A549 (cell line): Measurements from ENCODE around the gene ARX. TPM values are rescaled to one million over a fixed set of nuclear protein-coding genes. Genes with fewer than 3 reads are reported as not detected.

Experiments
- ATAC-seq, 2 experiments: fragments of 200-7000 bp in 1 of 2; fragments of >200 bp in 1 of 2; cut with Nextera tagmentation in 1 of 2; cut with Tn5 transposase in 1 of 2; 3 replicates each; pipeline versions ENCODE4 v1.8.0 to v1.9.1; 2018 to 2020; ENCODE audit warnings: mild to moderate bottlenecking in 1 of 2, moderate library complexity in 1 of 2
- CTCF ChIA-PET: fragments of 300-600 bp; sonication (Branson Sonifier 250); formaldehyde crosslinking; extraction: SDS; loops from one replicate; lab custom pipeline; 2021; ENCODE audit warnings: antibody characterized with exemption, inconsistent platforms; lab: Yijun Ruan, JAX
- POLR2A ChIA-PET: fragments of 350-600 bp; formaldehyde crosslinking; extraction: SDS; loops from one replicate; lab custom pipeline; 2021; ENCODE audit warnings: antibody characterized with exemption, inconsistent platforms; lab: Yijun Ruan, JAX
- DNase-seq, 2 experiments: peaks; one replicate each; pipeline versions ENCODE4 v3.0.0 to v3.0.0-alpha.2; 2011 to 2016; ENCODE audit warnings: low read depth in 1 of 2, low spot score in 1 of 2
- FAIRE-seq: peaks from 2 replicates; lab custom pipeline; 2011; peaks lifted over from hg19 to GRCh38; lab: Jason Lieb, UNC
- H3K27ac ChIP-seq, 2 experiments: fragments of >200 bp; sonication (Bioruptor Twin); formaldehyde crosslinking; 3 replicates each; pipeline ENCODE4 v1.5.1; 2016 to 2017
- H3K4me1 ChIP-seq: fragments of >200 bp; sonication (Bioruptor Twin); formaldehyde crosslinking; 3 replicates; pipeline ENCODE4 v1.6.1; 2016
- H3K4me2 ChIP-seq: fragments of >200 bp; sonication (Bioruptor Twin); formaldehyde crosslinking; 3 replicates; pipeline ENCODE4 v1.6.1; 2016
- H3K4me3 ChIP-seq: fragments of >200 bp; sonication (Bioruptor Twin); formaldehyde crosslinking; 3 replicates; pipeline ENCODE4 v1.5.1; 2016
- H3K9me3 ChIP-seq: fragments of >200 bp; sonication (Bioruptor Twin); formaldehyde crosslinking; 3 replicates; pipeline ENCODE4 v1.6.1; 2016
- ATOH8 ChIP-seq: fragments of 250-450 bp; sonication (Bioruptor Pico); IDR thresholded peaks from 2 replicates; pipeline ENCODE4 v1.5.0; 2020; ENCODE audit warnings: low read depth, mild to moderate bottlenecking, moderate library complexity
- CBX2 ChIP-seq: fragments of 200-600 bp; sonication (generic); IDR thresholded peaks from 2 replicates; pipeline ENCODE4 v1.6.1; 2016; ENCODE audit warnings: low read depth, mild to moderate bottlenecking, borderline replicate concordance
- CEBPB ChIP-seq, 2 experiments: fragments of >200 bp in 1 of 2; sonication (Bioruptor Twin) in 1 of 2; formaldehyde crosslinking in 1 of 2; IDR thresholded peaks; 2 replicates each; pipeline ENCODE4 v1.6.1; 2012 to 2016
- CHD2 ChIP-seq: fragments of 150-350 bp; IDR thresholded peaks from 2 replicates; pipeline ENCODE4 v1.6.1; 2014; ENCODE audit warnings: low read length; ENCODE audit not compliant: partially characterized antibody
- EHF ChIP-seq: fragments of 250-450 bp; sonication (Bioruptor Pico); IDR thresholded peaks from 2 replicates; pipeline ENCODE4 v1.5.0; 2020; ENCODE audit warnings: mild to moderate bottlenecking
- EHMT2 ChIP-seq: fragments of 200-600 bp; sonication (generic); IDR thresholded peaks from 2 replicates; pipeline ENCODE4 v1.6.1; 2016; ENCODE audit warnings: antibody characterized with exemption, low read depth, mild to moderate bottlenecking, moderate library complexity
- ESRRA ChIP-seq: fragments of 150-350 bp; IDR thresholded peaks from 2 replicates; pipeline ENCODE4 v1.6.1; 2014; ENCODE audit warnings: mild to moderate bottlenecking, low read length, borderline replicate concordance
- HDAC2 ChIP-seq: fragments of 200-600 bp; sonication (generic); IDR thresholded peaks from 2 replicates; pipeline ENCODE4 v1.6.1; 2016
- HES2 ChIP-seq: fragments of >200 bp; sonication (Bioruptor Twin); formaldehyde crosslinking; IDR thresholded peaks from 2 replicates; pipeline ENCODE4 v1.6.1; 2016
- HOXB13 ChIP-seq: fragments of 250-450 bp; sonication (Bioruptor Pico); IDR thresholded peaks from 2 replicates; pipeline ENCODE4 v1.5.0; 2020; ENCODE audit warnings: low read depth, mild to moderate bottlenecking, moderate library complexity
- HOXB5 ChIP-seq: fragments of 250-450 bp; sonication (Bioruptor Pico); IDR thresholded peaks from 2 replicates; pipeline ENCODE4 v1.5.0; 2020; ENCODE audit warnings: mild to moderate bottlenecking, moderate library complexity
- JUNB ChIP-seq: fragments of >200 bp; sonication (Bioruptor Twin); formaldehyde crosslinking; IDR thresholded peaks from 2 replicates; pipeline ENCODE4 v1.6.1; 2016
- MAFK ChIP-seq: fragments of 450-650 bp; IDR thresholded peaks from 2 replicates; pipeline ENCODE4 v1.6.1; 2014; ENCODE audit not compliant: partially characterized antibody
- MYC ChIP-seq: IDR thresholded peaks from 2 replicates; pipeline ENCODE4 v1.6.1; 2012; ENCODE audit warnings: mild to moderate bottlenecking, inconsistent platforms, low read length, improper control_type of control experiment, borderline replicate concordance
- NPAS2 ChIP-seq: fragments of 250-450 bp; sonication (Bioruptor Pico); IDR thresholded peaks from 2 replicates; pipeline ENCODE4 v1.8.0; 2022; ENCODE audit warnings: mild to moderate bottlenecking, moderate library complexity, borderline replicate concordance
- RNF2 ChIP-seq: fragments of 200-600 bp; sonication (generic); IDR thresholded peaks from 2 replicates; pipeline ENCODE4 v1.6.1; 2016; ENCODE audit warnings: low read depth, mild to moderate bottlenecking, antibody characterized with exemption, moderate library complexity, borderline replicate concordance
- SREBF2 ChIP-seq: fragments of 450-650 bp; IDR thresholded peaks from 2 replicates; pipeline ENCODE4 v1.6.1; 2014; ENCODE audit warnings: mild to moderate bottlenecking, moderate library complexity
- ZC3H11A ChIP-seq: fragments of 450-650 bp; IDR thresholded peaks from 2 replicates; pipeline ENCODE4 v1.6.1; 2014; ENCODE audit warnings: antibody characterized with exemption, mild to moderate bottlenecking
- ZNF302 ChIP-seq: fragments of 250-450 bp; sonication (Bioruptor Pico); IDR thresholded peaks from 2 replicates; pipeline ENCODE4 v1.9.0; 2021; ENCODE audit warnings: inconsistent platforms, mild to moderate bottlenecking, moderate library complexity
- WGBS: methylation state at CpG from one replicate; pipeline ENCODE4 v1.1.6; 2017; ENCODE audit errors: missing lambda C conversion rate; 5-methylcytosine and 5-hydroxymethylcytosine counted together
- polyA plus RNA-seq, 4 experiments: library from polyadenylated mRNA; depleted of rRNA in 3 of 4; stranded (reverse); fragments of >200 nt; fragmentation: RNase III in 1 of 4; extraction: RNeasy Plus Mini Kit Qiagen cat#74134 plus additional on column Dnase treatment in 1 of 4; gene quantifications; 2 replicates in 3 of 4; 3 replicates in 1 of 4; pipeline ENCODE4 v1.2.3, GENCODE V29; 2011 to 2017

ARX gene
- polyA plus RNA-seq, 2 of the 4 experiments (the other 2 are of a cell fraction) = 0.40 to 1.00 TPM

DNA sequence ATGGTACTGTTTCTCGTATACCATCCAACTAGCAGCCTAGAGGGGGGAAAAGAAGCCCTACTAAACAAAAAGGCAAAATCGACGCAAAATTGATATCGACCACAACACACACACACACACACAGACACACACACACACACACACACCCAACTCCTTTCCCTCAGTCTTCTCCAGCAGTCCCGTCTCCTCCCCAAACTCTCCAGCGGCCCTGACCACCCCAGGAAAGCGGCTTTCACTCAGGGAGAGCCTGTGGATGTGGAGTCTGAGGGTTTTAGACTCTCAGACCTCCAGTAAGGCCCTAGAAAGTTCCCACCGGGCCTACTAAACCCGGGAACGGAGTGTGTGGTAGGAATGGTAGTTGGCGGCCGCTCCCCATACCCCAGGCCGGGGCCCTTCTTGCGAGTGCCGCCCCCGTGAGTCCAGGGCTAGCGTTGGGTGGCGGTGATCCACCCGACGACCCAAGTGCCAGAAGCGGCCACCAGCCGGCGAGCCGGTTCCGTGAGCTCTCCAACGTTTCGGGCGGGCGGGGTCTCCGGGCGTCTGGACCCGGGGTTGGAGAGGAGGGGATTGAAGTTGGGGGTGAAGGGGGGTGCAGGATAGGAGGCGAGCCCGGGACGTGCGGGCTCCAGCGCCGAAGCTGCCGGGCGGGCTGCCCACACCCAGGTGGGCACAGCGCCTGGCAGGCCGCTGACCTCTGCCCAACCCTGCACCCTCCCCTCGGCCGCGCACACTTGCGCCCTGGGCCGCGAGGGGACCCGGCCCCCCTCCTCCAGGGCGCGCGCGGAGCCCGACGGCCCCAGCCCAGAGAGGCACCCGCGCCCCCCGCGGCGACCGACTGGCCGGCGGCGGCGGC, 13.7 kb downstream of the ARX start:
- CTCF ChIA-PET = no interaction called here

GRCh38 chrX:24999511-24999910, 16.3 kb downstream of the ARX start:
- ChIA-PET CTCF (interaction anchor here (0.9 to 2.0 kb wide), 3 partner anchors 12 to 161 kb away, joined by 3 to 8 read pairs (median 3); no protein-coding TSS in a partner anchor), POLR2A (no interaction called here)
- H3K4me3 ChIP-seq = no peak overlapping the region
- H3K9me3 ChIP-seq = no peaks in the 10 kb centered on the region
- 90% methylated on average over 8 of the region's 8 CpGs for WGBS
- ATAC-seq (no peak), FAIRE-seq (no peak), DNase-seq (no peak)
- no peak overlapping the region for H3K27ac ChIP-seq
- TF ChIP-seq ESRRA (no peak), EHMT2 (no peak), CHD2 (no peak), CEBPB (IDR thresholded peaks at IDR 0.05) (no peak)
- H3K4me2 ChIP-seq = no peak overlapping the region
- H3K4me1 ChIP-seq = no peaks in the 10 kb centered on the region

More for the DNA sequence above, 13.7 kb downstream of the ARX start:
- Histone ChIP-seq H3K9me3 (no peaks in the 10 kb centered on the region), H3K27ac (no peak overlapping the region)
- no peak for DNase-seq
- no peak for TF ChIP-seq NPAS2 (CRISPR knock-in tag)
- no peak for TF ChIP-seq ESRRA
- TF ChIP-seq, all 56 proteins: peak for 0
- FAIRE-seq (no peak), ATAC-seq (no peak)
- POLR2A ChIA-PET = no interaction called here
- no peak overlapping the region for H3K4me2 ChIP-seq
- WGBS = 95% methylated on average over 25 of the region's 65 CpGs
- no peaks in the 10 kb centered on the region for H3K4me1 ChIP-seq
- H3K4me3 ChIP-seq = no peak overlapping the region

GRCh38 chrX:24996096-24996709, 19.6 kb downstream of the ARX start:
- no peaks in the 10 kb centered on the region for H3K4me1 ChIP-seq
- H3K27ac ChIP-seq = no peak overlapping the region
- POLR2A ChIA-PET = no interaction called here
- no peak for TF ChIP-seq ZC3H11A
- TF ChIP-seq ATOH8 (CRISPR knock-in tag) = no peak
- TF ChIP-seq HOXB13 (CRISPR knock-in tag) = no peak
- no peak for TF ChIP-seq HOXB5 (CRISPR knock-in tag)
- no peak for TF ChIP-seq MAFK
- no peak for TF ChIP-seq NPAS2 (CRISPR knock-in tag)
- no peak for TF ChIP-seq MYC
- no peak for TF ChIP-seq HDAC2
- no peak for TF ChIP-seq RNF2
- no peak for TF ChIP-seq SREBF2
- ATAC-seq (no peak), FAIRE-seq (no peak), DNase-seq (no peak)
- CTCF ChIA-PET = no interaction called here
- no peak overlapping the region for H3K4me3 ChIP-seq
- no peak overlapping the region for H3K4me2 ChIP-seq
- WGBS = 90% methylated on average over 5 of the region's 5 CpGs
- no peaks in the 10 kb centered on the region for H3K9me3 ChIP-seq

GRCh38 chrX:24993879-24994278, 21.9 kb downstream of the ARX start:
- H3K4me3 ChIP-seq = no peak overlapping the region
- FAIRE-seq (no peak), ATAC-seq (no peak), DNase-seq (no peak)
- 96% methylated on average over 8 of the region's 8 CpGs for WGBS
- no peak overlapping the region for H3K4me2 ChIP-seq
- no peak overlapping the region for H3K27ac ChIP-seq
- TF ChIP-seq EHMT2 (no peak), HDAC2 (no peak), CBX2 (no peak), EHF (CRISPR knock-in tag) (no peak), JUNB (no peak), HES2 (no peak), MAFK (no peak), ZNF302 (no peak)
- TF ChIP-seq, all 56 proteins: peak for 0
- Histone ChIP-seq H3K9me3 (no peaks in the 10 kb centered on the region), H3K4me1 (no peaks in the 10 kb centered on the region; the same call in 2 of the 3 replicates)
- ChIA-PET POLR2A (no interaction called here), CTCF (no interaction called here)
